GM13976 (cell line): Measurements from ENCODE around the gene KICS2.

Source experiments
- DNase-seq: peaks from one replicate; pipeline ENCODE4 v3.0.0; 2012; ENCODE audit warnings: low spot score
- in situ Hi-C: fragments of 300-500 bp; cut with MboI; formaldehyde crosslinking; loops from one replicate; pipeline ENCODE4 v1.12.0; 2022; ENCODE audit warnings: low sequenced_read_pairs, mixed read lengths, inconsistent platforms; ENCODE audit not compliant: unreplicated experiment
- TF ChIP-seq, protein P1 (sequence below): IDR thresholded peaks from 2 replicates; pipeline ENCODE4 v1.5.1; 2012; ENCODE audit warnings: borderline replicate concordance, mild to moderate bottlenecking; ENCODE audit not compliant: insufficient read depth; ENCODE audit errors: extremely low read depth, missing control alignments, control extremely low read depth

The KICS2 gene

DNA sequence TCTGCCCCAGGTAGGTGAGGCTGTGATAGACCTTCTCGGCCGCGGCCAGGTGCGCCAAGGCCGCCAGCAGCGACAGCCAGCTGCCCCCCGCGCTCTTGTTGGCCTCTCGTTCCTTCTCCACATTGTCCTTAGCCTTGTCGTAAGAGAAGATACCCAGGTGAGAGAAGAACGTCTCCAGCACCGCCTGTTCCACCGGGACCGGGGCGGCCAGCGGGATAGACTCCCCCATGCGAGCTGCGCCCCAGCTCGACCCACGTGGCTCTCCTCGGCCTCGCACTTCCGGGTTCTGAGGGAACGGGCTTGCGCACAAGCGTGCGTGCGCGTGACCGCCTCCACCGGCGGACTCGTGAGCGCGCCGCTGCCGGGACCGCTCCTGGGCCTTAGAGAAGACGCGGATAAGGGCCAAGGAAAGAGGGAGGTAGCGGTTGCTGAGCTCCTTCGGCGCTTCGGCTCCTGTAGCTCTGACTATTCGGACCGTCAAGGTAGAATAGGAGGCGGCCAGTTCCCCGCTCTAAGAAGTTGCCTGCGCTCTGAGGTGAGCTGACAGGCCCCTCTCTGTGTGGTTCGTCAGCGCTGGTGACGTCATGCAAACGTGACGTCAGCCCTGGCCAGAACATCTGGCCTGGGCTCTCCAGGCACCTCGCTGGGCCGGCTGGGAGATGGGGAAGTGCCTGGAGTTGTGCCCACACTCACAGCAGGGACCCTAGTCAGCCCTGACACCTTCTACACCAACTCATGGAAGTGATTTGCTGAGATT lies at the start of gene KICS2:
TSS of gene KICS2 (minus strand) at position 288 of the 757 bp plus-strand sequence. CDS start at position 229, 59 bp downstream.
- in situ Hi-C loops, result no loop called here
- DNase-seq, result peak; percentile 92
- TF ChIP-seq, protein P1, sequence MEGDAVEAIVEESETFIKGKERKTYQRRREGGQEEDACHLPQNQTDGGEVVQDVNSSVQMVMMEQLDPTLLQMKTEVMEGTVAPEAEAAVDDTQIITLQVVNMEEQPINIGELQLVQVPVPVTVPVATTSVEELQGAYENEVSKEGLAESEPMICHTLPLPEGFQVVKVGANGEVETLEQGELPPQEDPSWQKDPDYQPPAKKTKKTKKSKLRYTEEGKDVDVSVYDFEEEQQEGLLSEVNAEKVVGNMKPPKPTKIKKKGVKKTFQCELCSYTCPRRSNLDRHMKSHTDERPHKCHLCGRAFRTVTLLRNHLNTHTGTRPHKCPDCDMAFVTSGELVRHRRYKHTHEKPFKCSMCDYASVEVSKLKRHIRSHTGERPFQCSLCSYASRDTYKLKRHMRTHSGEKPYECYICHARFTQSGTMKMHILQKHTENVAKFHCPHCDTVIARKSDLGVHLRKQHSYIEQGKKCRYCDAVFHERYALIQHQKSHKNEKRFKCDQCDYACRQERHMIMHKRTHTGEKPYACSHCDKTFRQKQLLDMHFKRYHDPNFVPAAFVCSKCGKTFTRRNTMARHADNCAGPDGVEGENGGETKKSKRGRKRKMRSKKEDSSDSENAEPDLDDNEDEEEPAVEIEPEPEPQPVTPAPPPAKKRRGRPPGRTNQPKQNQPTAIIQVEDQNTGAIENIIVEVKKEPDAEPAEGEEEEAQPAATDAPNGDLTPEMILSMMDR, result no peak

DNA sequence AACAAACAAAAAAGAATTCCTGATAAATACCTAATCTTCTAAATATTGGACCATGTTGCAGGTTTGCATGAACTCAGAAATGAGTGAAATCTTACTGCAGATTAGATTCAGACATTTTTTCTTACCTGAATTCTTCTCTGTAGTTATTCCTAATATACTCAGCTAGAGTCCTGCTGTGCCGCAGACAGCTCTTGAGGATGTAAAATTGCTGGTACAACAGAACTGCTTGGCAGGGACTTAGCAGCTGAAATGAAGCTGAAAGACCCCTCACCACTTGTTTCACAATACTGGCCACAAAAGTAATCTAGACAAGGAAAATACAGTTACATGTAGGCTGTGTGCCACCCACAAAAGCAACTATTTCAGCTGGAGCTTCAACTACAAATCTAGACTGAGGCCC lies 48.3 kb upstream of the KICS2 start:
- TF ChIP-seq, protein P1, result no peak
- in situ Hi-C loops, result no loop called here
- no peak for DNase-seq

- no peak for DNase-seq
- TF ChIP-seq, protein P1, result no peak
- in situ Hi-C loops, result no loop called here
Measured at GRCh38 chr12:64269161-64269560, 47.1 kb upstream of the KICS2 start.

GRCh38 chr12:64268409-64268808 lies 46.3 kb upstream of the KICS2 start:
- no peak for DNase-seq
- in situ Hi-C loops, result no loop called here
- TF ChIP-seq, protein P1, result no peak

DNA sequence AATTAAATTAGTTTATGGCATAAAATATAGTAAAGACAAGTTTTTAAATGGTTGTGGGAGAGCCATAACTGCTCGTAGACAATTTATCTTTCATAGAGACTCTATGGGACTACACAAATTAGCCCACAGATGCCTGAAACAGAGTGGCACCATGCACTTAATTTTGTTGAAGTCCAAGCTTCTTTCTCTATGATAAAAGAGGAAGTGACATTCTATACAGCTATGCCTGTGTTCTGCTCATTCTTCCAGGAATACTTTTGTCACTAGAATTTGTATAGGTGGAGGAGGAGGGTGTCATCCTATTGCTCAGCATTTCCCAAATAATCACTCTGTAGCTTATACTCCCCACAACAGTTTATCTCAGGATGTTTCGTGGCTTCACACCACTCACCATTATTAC lies 43.7 kb upstream of the KICS2 start:
- in situ Hi-C loops, result no loop called here
- TF ChIP-seq, protein P1, result no peak
- DNase-seq, result no peak

DNA sequence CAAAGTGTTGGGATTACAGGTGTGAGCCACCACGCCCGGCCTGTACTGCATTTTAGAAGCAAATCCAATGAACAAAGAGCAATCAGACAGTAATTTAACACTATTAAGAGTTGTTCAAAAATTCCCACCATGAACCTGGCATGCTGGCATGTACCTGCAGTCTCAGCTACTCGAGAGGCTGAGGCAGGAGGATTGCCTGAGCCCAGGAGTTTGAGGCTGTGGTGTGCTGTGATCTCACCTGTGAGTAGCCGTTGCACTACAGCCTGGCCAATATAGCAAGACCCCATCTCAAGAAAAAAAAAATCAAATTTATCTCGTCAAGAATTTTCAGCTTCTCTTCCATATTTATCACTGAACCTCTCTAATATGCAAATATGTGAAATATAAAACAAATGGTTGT lies 39.7 kb upstream of the KICS2 start:
- in situ Hi-C loops, result no loop called here
- DNase-seq, result no peak
- TF ChIP-seq, protein P1, result no peak
